Fibroblast of skin of right biceps (primary cell): ENCODE measurements around the gene ZBED4.
"Not testable (repeated sequence)": the region's sequence is repeated elsewhere in the genome, so short reads cannot be mapped to it uniquely, and the experiment has no call there.

Experiments
- DNase-seq: peaks from one replicate; pipeline ENCODE4 v3.0.0-alpha.2; 2013

Gene ZBED4, protein sequence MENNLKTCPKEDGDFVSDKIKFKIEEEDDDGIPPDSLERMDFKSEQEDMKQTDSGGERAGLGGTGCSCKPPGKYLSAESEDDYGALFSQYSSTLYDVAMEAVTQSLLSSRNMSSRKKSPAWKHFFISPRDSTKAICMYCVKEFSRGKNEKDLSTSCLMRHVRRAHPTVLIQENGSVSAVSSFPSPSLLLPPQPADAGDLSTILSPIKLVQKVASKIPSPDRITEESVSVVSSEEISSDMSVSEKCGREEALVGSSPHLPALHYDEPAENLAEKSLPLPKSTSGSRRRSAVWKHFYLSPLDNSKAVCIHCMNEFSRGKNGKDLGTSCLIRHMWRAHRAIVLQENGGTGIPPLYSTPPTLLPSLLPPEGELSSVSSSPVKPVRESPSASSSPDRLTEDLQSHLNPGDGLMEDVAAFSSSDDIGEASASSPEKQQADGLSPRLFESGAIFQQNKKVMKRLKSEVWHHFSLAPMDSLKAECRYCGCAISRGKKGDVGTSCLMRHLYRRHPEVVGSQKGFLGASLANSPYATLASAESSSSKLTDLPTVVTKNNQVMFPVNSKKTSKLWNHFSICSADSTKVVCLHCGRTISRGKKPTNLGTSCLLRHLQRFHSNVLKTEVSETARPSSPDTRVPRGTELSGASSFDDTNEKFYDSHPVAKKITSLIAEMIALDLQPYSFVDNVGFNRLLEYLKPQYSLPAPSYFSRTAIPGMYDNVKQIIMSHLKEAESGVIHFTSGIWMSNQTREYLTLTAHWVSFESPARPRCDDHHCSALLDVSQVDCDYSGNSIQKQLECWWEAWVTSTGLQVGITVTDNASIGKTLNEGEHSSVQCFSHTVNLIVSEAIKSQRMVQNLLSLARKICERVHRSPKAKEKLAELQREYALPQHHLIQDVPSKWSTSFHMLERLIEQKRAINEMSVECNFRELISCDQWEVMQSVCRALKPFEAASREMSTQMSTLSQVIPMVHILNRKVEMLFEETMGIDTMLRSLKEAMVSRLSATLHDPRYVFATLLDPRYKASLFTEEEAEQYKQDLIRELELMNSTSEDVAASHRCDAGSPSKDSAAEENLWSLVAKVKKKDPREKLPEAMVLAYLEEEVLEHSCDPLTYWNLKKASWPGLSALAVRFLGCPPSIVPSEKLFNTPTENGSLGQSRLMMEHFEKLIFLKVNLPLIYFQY

DNA sequence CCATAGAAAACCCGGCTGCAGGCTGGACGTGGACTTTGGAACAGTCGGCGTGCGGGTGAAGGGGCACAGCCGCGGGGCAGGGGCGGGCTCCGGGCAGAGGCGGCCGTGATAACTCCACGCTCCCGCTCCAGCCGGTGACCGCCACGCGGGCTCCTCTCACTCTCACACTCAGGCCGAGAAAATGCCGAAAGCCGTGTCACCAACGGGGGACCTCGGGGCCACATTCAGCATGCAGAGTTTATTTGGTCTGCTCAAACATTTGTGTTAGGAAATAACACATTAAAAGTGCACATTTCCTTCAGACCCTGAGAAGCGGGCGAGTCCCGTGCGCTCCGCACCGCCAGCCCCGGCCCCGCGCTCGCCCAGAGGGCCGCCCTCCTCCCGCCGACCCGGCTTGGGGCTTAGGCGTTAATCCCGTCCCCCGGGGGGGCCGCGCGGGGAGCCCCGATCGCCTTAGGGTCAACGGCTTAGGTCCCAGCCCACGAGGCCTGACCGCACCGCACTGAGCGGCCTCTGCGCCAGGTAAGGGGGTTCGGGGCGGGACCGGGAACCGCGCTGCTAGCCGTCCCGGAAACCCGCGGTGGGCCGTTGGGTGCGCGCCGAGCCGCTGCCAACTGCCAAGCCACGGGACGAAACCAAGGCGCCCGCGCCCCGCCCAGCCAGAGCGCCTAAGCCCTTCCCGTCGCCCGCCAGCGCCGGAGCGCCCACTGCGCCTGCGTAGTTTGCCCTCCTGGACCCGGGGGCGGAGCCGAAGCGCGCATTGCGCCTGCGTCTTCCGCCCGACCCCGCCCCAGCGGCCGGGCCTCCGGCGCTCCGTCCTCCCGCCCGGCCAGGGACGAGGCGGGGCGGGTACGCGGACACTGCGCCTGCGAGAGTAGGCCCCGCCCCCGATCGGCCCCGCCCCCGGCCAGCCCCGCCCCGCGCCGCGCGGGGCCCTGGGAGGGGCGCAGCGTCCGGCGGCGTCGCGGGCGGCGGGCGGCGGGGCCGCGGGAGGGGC is at the start of gene ZBED4:
Gene ZBED4, plus strand, starts transcription at position 947 of the 997 bp plus-strand sequence. CDS start 29,819 bp downstream, outside the sequence.
- DNase-seq, result peak; percentile 96

DNA sequence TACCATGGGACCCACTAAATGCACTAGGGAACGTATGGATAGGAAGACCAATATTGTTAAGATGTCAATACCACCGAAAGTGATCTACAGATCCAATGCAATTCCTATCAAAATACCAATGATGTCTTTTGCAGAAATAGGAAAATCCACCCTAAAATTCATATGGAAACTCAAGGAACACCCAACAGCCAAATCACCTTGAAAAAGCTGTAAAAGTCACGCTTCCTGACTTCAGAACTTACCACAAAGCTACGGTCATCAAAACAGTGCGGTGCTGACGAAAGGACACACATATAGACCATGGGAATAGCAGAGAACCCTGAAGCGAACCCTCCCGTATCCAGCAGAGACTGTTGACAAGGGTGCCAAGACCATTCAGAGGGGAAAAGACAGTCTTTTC is 46.5 kb upstream of the ZBED4 start:
- DNase-seq, result no peak

DNA sequence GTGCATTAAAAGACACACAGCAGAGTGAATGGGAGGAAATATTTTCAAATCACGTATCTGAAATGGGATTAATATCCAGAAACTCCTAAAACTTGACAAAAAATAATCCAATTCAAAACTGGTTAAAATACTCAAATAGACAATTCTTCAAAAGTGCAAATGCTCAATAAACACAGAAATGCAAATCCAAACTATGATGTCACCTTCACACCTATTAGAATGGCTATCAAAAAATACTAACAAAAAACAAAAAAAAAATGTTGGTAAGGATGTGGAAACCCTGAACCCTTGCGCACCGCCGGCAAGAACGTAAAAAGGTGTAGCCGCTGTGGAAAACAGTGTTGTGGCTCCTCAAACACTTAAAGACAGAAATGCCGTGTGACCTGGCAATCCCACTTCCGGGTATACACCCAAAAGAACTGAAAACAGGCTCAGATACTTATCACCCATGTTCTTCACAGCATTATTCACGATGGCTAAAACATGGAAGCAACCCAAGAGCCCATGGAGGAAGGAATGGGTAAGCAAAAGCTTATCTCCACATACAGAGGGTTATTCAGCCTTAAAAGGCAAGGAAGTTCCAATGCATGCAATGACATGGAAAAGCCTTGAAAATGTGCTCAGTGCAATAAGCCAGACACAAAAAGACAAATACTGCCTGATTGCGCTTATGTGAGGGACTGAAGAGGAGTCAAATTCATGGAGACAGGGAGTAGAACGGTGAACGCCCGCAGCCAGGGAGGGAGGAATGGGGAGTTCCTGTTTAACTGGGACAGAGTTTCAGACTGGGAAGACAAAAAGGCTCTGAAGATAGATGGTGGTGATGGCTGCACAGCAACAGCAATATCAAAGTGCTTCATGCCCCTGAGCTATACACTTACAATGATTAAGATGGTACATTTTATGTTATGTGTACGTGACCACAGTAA is 45.6 kb upstream of the ZBED4 start:
- DNase-seq, result no peak

DNA sequence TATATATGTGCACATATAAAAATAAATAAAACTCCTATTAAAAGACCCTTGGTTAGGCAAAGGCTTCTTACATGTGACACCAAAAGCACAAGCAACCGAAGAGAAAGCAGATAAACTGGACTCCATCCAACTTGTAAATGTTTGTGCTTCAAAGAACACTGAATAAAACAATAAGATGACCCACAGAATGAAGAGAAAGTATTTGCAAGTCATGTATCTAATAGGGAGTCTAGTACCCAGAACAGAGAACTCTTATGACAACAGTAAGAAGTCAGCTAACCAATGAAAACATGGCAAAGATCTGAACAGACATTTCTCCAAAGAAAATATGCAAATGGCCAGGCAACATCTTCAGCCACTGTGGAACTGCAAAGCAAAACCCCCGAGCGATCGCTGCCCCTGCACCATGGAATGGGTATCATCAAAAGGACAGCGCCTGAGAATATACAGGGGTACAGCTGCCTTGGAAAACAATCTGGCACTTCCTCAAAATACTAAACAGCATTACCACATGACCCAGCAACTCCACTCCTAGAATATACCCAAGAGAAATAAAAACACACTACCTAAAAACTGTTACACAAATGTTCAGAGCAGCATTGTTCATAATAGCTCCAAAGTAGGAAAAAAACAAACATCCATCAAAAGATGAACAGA is 43.2 kb upstream of the ZBED4 start:
- DNase-seq, result no peak

DNA sequence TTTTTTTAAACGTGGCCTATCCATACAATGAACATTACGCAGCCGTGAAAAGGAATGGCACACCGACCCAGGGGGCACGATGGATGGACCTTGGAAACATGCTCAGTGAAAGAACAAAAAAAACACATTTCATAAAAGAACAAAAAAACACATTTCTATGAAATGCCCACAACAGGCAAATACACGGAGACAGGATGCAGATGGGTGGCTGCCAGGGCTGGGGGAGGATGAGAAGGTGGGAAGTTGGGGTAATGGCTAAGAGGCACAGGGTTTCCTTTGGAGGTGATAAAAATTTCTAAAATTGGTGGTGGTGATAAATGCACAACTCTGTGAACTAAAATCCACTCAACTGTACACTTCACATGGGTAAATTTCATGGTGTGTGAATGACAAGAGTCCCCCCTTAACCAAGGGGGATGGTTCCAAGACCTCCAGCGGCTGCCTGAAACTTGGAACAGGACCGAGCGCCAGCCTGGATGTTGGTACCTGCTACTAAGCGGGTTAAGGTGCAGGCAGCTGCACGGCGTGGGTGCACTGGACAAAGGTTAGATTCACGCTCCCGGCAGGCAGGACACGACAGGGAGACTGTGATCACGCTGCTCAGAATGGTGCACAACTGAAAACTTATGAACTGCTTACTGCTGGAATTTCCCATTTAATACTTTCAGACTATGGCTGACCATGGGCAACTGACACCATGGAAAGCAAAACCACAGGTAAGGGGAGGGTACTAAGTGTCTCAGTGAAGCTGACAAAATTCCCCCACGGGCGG is 42.4 kb upstream of the ZBED4 start:
- DNase-seq, result no peak

DNA sequence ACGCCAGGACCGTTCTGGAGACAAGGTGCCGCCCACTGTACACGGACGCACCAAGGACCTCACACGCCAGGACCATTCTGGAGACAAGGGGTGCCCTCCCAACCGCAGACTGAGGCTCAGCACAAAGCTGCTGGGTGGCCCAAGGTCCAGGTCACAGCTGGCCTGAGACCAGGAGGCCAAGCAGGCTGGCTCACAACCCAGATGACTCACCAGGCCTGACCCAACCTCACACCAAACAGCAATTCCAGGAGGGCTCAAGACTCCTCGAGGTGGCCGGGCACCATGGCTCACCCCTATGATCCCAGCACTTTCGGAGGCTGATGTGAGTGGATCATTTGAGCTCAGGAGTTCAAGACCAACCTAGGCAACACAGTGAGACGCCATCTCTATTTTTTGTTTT is 40.8 kb upstream of the ZBED4 start:
- no peak for DNase-seq

DNA sequence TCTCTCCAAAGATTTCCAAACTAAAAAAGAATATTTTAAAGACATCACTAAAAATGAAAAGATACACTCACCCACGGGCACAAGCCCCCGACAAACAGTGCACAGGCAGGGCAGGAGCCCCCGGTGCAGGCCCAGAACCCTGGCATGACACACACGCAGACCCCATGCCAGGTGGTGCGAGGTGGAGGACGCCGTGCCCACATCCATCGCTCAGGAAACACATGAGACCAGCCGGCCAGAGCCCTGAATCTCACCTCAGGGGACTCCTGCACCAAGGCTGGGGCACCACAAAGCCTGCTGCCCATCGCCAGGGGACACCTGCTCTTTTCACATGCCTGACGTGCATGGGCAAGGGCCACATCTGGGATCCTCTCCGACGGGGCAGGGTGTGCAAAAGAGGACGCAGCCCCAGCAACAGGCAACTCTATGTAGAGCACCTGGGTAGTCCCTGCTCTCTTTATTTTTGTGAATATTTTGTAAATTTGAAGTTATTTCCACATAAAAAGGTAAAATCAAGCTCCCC is 39.4 kb upstream of the ZBED4 start:
- no peak for DNase-seq

DNA sequence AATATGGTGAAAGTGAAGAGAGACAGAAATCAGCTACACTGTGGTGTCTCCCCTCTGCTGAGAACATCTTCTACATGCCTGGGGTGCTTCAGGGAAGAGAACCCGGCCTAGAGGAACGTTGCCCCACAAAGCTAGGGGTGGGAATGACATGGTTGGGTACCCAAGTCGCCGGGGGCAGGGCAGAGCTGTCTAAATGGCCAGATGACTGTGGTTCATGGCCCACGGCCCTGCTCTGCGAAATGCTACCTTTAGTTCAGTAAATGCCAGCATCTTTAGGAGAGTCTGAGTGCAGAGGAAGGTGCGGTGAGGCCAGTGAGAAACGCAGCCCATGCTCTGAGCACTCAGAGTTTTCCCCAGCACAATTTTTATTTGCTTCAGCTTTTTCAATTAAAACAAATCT is 38.8 kb upstream of the ZBED4 start:
- DNase-seq, result no peak

DNA sequence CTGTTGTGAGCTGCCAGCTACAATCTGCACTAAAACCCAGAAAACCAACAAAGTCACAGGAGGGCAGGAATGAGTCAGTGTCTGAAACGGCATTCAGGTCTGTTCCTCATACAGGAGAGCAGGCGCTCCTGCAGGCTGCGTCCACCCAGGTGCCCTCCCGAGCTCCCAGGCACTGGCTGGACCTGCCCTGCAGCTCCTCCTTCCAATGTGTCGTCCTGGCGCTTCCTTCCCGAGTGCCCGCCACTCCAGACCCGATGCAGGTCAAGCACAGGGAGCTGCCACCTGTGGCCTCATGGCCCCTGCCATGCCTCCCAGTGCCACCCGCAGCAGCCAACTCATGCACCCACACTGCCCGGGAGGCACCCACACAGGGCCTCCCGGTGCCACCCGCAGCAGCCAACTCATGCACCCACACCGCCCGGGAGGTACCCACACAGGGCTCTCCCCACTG is 38.0 kb upstream of the ZBED4 start:
- DNase-seq, result no peak

DNA sequence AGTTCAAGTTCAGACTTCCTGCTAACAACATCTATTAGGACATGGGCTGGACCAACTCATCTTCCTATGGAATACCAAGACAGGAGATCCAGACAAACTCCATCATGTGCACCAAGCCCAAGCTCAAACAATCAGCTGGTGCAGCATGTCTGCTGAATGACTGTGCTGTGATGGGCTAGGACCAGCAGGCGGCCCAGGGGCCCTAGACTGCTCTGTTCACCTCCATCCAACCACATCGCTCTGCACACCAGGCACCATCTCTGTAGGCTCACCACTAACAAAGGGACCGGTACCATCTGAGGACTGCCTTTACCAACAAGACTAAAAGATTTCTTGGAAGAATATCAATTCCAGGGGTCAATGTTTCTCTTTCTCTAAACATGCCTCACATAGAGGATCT is 36.3 kb upstream of the ZBED4 start:
- DNase-seq, result no peak

DNA sequence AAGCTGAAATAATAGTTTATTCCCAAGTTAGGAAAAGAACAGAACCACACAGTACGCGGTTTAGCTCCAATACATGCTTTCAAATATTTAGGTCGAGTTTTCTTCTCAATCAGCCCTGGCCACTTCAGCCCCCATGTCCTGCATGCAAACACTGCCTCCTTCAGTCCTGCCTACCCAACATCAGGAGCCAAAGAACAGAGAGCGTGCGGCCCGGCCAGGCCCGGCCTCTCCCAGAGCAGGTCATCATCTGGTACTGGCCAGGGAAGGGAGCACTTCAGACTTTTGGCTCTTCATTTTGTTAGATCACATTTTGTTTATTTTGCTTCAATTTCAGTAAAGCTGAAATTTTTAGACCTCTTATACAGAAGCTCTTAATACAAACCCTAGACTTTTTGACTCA is 32.7 kb upstream of the ZBED4 start:
- DNase-seq, result no peak

DNA sequence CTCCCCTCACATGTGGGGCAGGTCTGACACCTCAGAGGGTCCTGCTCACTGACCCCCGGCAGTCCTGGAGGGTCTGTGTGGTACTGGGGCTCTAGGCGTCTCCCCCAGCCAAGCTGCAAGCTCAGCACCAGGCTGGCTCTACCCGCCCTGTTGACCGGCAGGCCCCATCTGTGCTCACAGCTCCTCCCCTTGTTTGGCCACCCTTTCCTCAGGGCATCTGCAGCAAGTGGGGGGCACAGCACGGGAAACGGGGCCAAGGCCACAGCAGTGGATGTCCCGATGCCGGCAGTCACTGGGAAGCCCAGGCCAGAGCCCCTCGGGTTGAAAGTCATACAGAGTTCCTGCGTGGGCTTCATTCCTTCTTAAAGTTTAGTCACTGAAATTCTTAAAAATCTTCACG is 31.9 kb upstream of the ZBED4 start:
- not testable (repeated sequence) for DNase-seq

DNA sequence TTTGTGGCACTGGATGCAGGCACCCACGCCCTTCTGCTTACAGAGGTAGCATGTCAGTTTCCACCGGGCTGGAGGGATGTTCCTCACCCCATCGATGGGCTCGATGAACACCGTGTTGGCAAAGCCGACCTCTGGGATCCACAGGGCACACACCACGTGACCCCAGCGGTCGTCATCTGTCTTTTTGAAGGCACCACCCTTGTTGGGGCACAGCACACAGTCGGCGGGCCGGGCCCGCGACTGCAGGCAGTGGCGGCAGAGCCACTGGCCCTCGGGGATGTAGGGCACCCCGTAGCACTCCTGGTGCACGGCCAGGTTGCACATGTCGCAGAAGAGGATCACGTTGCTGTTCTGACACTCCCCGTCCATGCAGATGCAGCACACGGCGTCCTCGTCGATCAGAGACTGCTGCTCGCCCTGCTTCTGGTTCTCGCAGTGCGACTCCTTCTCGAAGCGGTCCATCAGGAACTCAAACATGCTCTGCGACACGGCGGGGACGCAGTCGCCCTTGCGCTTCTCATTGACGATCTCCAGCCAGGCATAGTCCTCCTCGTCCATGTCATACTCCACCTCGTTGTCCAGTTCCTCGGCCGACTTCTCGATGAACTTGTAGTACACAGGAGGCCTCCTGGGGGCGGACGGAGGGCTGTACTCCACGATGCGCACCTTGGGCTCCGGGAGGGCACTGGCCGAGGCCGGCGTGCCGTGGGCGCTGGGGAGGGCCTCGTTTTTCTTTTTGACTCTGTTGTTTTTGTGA is 30.2 kb upstream of the ZBED4 start:
- DNase-seq, result no peak

DNA sequence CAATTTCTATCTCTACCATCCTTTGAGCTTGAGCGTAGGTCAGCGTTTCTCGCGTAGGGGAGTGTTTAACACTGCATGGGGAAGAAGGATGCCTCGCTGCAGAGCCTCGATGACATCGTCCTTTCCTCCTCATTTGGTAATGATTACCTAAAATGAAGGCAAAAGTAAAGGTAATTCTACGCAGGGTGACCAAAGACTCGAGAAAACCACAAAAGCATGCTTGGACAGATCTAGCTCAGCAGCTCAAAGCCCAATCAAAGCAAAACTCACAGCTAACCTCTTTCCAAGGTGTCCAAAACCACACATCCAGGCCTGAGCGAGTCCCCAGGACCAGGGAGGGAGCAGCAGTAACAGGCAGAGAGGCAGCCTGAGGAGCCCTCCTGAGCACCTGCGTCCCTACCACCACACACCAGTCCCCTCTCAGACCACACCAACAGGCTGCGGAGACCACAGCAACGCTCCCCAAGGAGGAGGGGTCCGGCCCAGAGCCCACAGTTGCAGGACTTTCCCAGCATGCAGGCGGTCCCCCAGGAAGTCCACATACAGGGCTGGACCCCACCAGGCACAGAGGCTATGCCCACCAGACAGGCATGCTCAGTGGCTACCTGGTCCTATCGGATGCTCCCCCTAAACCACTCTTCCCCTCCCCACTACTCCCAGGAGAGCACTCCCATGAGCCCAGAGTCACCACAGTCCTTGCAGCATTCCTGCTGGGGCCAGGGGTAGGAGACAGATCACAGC is 29.3 kb upstream of the ZBED4 start:
- no peak for DNase-seq

DNA sequence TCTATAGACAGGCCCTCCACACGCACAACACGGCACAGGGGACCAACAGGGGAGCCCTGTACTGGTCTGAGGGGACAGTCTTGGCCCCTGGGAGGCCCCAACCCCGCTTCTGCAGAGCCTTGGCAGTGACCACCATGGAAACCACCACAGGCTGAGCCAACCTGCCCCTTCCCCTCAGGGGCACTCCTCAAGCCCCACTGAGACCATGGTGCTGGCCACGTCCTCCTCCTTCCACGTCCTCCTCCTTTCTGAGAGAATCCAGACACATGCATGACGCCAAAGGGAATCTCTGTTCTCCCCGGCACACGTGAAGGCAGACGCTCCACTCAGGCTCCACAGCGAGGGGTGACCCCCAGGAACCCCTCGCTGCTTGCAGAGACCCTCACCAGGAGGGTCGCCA is 28.7 kb upstream of the ZBED4 start:
- no peak for DNase-seq

DNA sequence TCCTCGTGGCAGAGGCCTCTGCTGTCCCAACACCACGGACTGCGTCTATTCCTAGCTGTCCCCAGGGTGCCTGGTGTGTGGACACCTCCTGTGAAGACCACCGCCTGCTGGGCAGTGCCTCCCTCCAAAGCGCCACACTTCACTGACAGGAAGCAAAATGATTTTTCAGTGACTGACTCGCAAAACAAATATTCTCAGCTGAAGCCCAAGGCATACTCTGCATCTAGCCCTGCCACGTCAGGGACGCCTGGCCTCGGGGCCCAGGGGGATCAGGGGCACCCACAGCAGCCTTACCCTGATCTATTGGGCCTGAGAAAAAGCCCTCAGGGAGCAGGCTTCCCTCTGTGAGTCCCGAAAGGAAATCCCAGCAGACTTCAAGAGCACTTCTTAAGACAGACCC is 28.2 kb upstream of the ZBED4 start:
- peak; percentile 73 for DNase-seq

DNA sequence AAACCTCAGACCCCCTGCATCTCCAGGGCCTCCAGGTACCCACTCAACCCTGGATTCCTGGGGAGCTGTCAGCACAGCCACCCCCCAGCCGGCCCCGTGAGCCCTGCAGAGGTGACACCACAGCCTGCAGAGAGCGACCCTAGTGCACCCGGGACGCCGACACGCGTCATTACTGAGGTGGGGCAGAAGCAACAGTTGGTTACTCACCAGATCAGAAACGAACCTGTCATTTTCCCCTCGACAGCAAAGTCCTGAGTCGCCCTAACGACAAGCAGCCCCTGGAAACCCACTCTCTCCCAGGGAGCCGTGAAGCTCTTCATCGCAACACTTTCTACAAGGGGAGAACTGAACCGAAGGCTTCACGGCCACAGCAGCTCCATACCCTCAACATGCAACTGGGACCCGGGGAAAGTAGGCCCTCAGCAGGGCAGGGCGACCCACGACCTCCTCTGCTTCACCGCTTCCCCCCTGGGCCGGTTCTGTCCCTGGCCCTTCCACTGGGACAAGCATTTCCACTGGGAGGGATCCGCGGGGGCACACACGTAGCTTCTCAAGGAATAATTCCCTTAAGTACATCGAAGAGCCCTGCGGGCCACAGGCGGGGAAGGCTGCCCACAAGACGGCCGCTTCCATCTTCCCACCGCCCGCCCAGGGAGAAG is 27.6 kb upstream of the ZBED4 start:
- DNase-seq, result peak; percentile 57
